Astrocyte (in vitro differentiated cells and primary cell): Measurements from ENCODE around the gene FAM83D. TPM values are rescaled to one million over a fixed set of nuclear protein-coding genes. Genes with fewer than 3 reads are reported as not detected.

ENCODE experiments used
- DNase-seq: peaks from one replicate; pipeline ENCODE4 v3.0.0-alpha.2; 2010; ENCODE audit warnings: low read depth
- FAIRE-seq: peaks from 2 replicates; lab custom pipeline; 2011; peaks lifted over from hg19 to GRCh38; lab: Jason Lieb, UNC
- H2AFZ ChIP-seq: 2 replicates; pipeline ENCODE4 v1.6.0; 2012; ENCODE audit warnings: low read depth, low read length, inconsistent platforms
- H3K27ac ChIP-seq: 2 replicates; pipeline ENCODE4 v1.5.1; 2011; ENCODE audit warnings: low read depth, low read length, inconsistent platforms
- H3K27me3 ChIP-seq: 2 replicates; pipeline ENCODE4 v1.6.0; 2011; ENCODE audit warnings: low read length, inconsistent platforms; ENCODE audit not compliant: insufficient read depth
- H3K36me3 ChIP-seq: 2 replicates; pipeline ENCODE4 v1.5.1; 2011; ENCODE audit warnings: low read length, inconsistent platforms; ENCODE audit not compliant: insufficient read depth
- H3K4me1 ChIP-seq: 2 replicates; pipeline ENCODE4 v1.5.1; 2011; ENCODE audit warnings: low read length, inconsistent platforms; ENCODE audit not compliant: insufficient read depth
- H3K4me2 ChIP-seq: 2 replicates; pipeline ENCODE4 v1.6.0; 2012; ENCODE audit warnings: low read length, inconsistent platforms
- H3K4me3 ChIP-seq: 2 replicates; pipeline ENCODE4 v1.5.1; 2011; ENCODE audit warnings: low read depth, mild to moderate bottlenecking, low read length, inconsistent platforms; ENCODE audit not compliant: insufficient read depth
- H3K79me2 ChIP-seq: 2 replicates; pipeline ENCODE4 v1.6.0; 2012; ENCODE audit warnings: mild to moderate bottlenecking, low read length, inconsistent platforms; ENCODE audit not compliant: insufficient read depth
- H3K9ac ChIP-seq: 2 replicates; pipeline ENCODE4 v1.6.0; 2012; ENCODE audit warnings: mild to moderate bottlenecking, low read length, inconsistent platforms
- H3K9me3 ChIP-seq: 2 replicates; pipeline ENCODE4 v1.5.1; 2012; ENCODE audit warnings: low read depth, mild to moderate bottlenecking, low read length, inconsistent platforms; ENCODE audit not compliant: insufficient read depth
- H4K20me1 ChIP-seq: 2 replicates; pipeline ENCODE4 v1.6.0; 2012; ENCODE audit warnings: low read length, inconsistent platforms; ENCODE audit not compliant: insufficient read depth
- H3K27ac Mint-ChIP-seq: one replicate; pipeline ENCODE4 v1.8.0; 2021; ENCODE audit warnings: mild to moderate bottlenecking, mixed read lengths; ENCODE audit not compliant: unreplicated experiment
- H3K27me3 Mint-ChIP-seq: one replicate; pipeline ENCODE4 v1.8.0; 2021; ENCODE audit warnings: low read depth, mixed read lengths; ENCODE audit not compliant: unreplicated experiment
- H3K36me3 Mint-ChIP-seq: one replicate; pipeline ENCODE4 v1.8.0; 2021; ENCODE audit warnings: low read depth, mixed read lengths; ENCODE audit not compliant: unreplicated experiment
- H3K4me1 Mint-ChIP-seq: one replicate; pipeline ENCODE4 v1.8.0; 2021; ENCODE audit warnings: low read depth, mixed read lengths; ENCODE audit not compliant: unreplicated experiment
- H3K4me3 Mint-ChIP-seq: one replicate; pipeline ENCODE4 v1.8.0; 2021; ENCODE audit warnings: mild to moderate bottlenecking, moderate library complexity, mixed read lengths; ENCODE audit not compliant: unreplicated experiment
- H3K9me3 Mint-ChIP-seq: one replicate; pipeline ENCODE4 v1.8.0; 2021; ENCODE audit warnings: mild to moderate bottlenecking, mixed read lengths; ENCODE audit not compliant: unreplicated experiment
- CTCF ChIP-seq: IDR thresholded peaks from 2 replicates; pipeline ENCODE4 v1.5.1; 2011; ENCODE audit warnings: low read depth, mild to moderate bottlenecking, inconsistent platforms, low read length, moderate library complexity; ENCODE audit not compliant: insufficient read depth
- EZH2 ChIP-seq: IDR thresholded peaks from 2 replicates; pipeline ENCODE4 v1.6.1; 2012; ENCODE audit warnings: mild to moderate bottlenecking, low read length, inconsistent platforms; ENCODE audit not compliant: insufficient read depth
- total RNA-seq: library from RNA; stranded (reverse); gene quantifications from 2 replicates; pipeline ENCODE4 v1.2.1, GENCODE V29; 2021

FAM83D gene
- total RNA-seq, 1 donor from 2014 or later: 3.3 TPM

- Histone ChIP-seq H2AFZ (peak within 1 kb of the TSS; percentile 96), H4K20me1 (no peaks in the 10 kb centered on the region), H3K9ac (peak within 1 kb of the TSS; percentile 98), H3K79me2 (peaks cover 42% of the 10 kb centered on the region), H3K27me3 (no peaks in the 10 kb centered on the region), H3K36me3 (no peaks in the 10 kb centered on the region), H3K9me3 (no peaks in the 10 kb centered on the region), H3K4me3 (peak within 1 kb of the TSS; percentile 97), H3K4me2 (peak within 1 kb of the TSS; percentile 94), H3K27ac (peak within 1 kb of the TSS; percentile 92), H3K4me1 (peaks cover 6% of the 10 kb centered on the region)
- Mint-ChIP-seq H3K36me3 (no peaks in the 10 kb centered on the region), H3K4me1 (peaks cover 6% of the 10 kb centered on the region), H3K27me3 (no peaks in the 10 kb centered on the region), H3K9me3 (no peaks in the 10 kb centered on the region), H3K4me3 (peak within 1 kb of the TSS; percentile 98), H3K27ac (peak within 1 kb of the TSS; percentile 95)
- TF ChIP-seq EZH2: no peak
- TF ChIP-seq CTCF: peak; percentile 18
- DNase-seq: peak; percentile 83
- FAIRE-seq: no peak
These were observed 36.1 kb downstream of the FAM83D start, which contains the start of gene DHX35 for GRCh38 chr20:38962044-38962927. TSS of gene DHX35 (plus strand) at chr20:38962344. CDS start at chr20:38962368, 24 bp downstream.

DNA sequence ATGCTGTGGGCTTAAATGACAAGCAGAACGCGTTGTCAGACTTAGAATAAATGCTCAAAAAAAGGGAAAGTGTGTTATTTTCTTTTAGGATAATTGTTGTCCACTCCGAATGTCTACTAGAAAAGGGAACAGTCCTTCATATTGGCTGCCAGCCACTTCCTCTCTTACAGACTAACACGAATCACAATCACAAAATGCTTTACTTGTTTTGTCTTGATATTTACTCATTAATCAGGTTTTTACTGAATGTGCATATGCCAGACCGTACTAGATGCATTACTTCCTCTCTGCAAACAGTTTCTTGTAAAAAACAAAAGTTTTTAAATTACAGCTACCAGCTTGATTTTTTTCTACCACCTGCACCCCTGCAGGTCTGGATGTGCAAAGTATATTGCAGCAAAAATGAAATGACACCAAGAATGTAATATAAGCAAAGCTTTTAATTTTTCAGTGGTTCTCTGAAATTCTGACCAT lies 36.7 kb downstream of the FAM83D start:
- peak overlapping the region; percentile 95 for H3K27ac Mint-ChIP-seq
- TF ChIP-seq CTCF (no peak), EZH2 (no peak)
- Histone ChIP-seq H3K79me2 (peaks cover 48% of the 10 kb centered on the region), H3K4me1 (peaks cover 6% of the 10 kb centered on the region), H3K9me3 (no peaks in the 10 kb centered on the region), H3K27ac (peak overlapping the region; percentile 92), H3K4me2 (peak overlapping the region; percentile 94), H4K20me1 (no peaks in the 10 kb centered on the region), H3K9ac (peak overlapping the region; percentile 98), H2AFZ (peak overlapping the region; percentile 96), H3K4me3 (peak overlapping the region; percentile 97), H3K27me3 (no peaks in the 10 kb centered on the region), H3K36me3 (peaks cover 2% of the 10 kb centered on the region)
- no peaks in the 10 kb centered on the region for H3K9me3 Mint-ChIP-seq
- peaks cover 2% of the 10 kb centered on the region for H3K36me3 Mint-ChIP-seq
- H3K27me3 Mint-ChIP-seq: no peaks in the 10 kb centered on the region
- DNase-seq (no peak), FAIRE-seq (no peak)
- H3K4me1 Mint-ChIP-seq: peaks cover 6% of the 10 kb centered on the region
- peak overlapping the region; percentile 98 for H3K4me3 Mint-ChIP-seq
